IPS DF 19.7 (cell line): ENCODE results near the gene ARHGEF7.
"Not testable (repeated sequence)": the region's sequence is repeated elsewhere in the genome, so short reads cannot be mapped to it uniquely, and the experiment has no call there.

Source experiments
- DNase-seq: peaks from one replicate; pipeline ENCODE4 v3.0.0-alpha.2; 2013; ENCODE audit warnings: low read depth, low spot score

ARHGEF7 gene

GRCh38 chr13:111252446-111253364 lies 137.6 kb downstream of the ARHGEF7 start:
- DNase-seq = no peak

GRCh38 chr13:111253365-111253872 lies 138.3 kb downstream of the ARHGEF7 start:
- DNase-seq = no peak

- no peak for DNase-seq
These were observed 140.2 kb downstream of the ARHGEF7 start for GRCh38 chr13:111255228-111255790.

- no peak for DNase-seq
These were observed 141.3 kb downstream of the ARHGEF7 start for GRCh38 chr13:111256458-111256857.

- no peak for DNase-seq
These were observed 141.8 kb downstream of the ARHGEF7 start for GRCh38 chr13:111256946-111257345.

- not testable (repeated sequence) for DNase-seq
These were observed 142.8 kb downstream of the ARHGEF7 start for GRCh38 chr13:111257899-111258298.

- no peak for DNase-seq
These were observed 143.5 kb downstream of the ARHGEF7 start for GRCh38 chr13:111258637-111259036.

- no peak for DNase-seq
These were observed 143.9 kb downstream of the ARHGEF7 start for GRCh38 chr13:111259058-111259457.

- no peak for DNase-seq
These were observed 146.2 kb downstream of the ARHGEF7 start for GRCh38 chr13:111261326-111261725.

- no peak for DNase-seq
These were observed 147.2 kb downstream of the ARHGEF7 start for GRCh38 chr13:111262281-111262680.

GRCh38 chr13:111262715-111263114 lies 147.6 kb downstream of the ARHGEF7 start:
- no peak for DNase-seq

- no peak for DNase-seq
These were observed 148.5 kb downstream of the ARHGEF7 start for GRCh38 chr13:111263566-111263965.

- DNase-seq = no peak
These were observed 150.0 kb downstream of the ARHGEF7 start for GRCh38 chr13:111265006-111265700.

GRCh38 chr13:111265701-111266035 lies 150.6 kb downstream of the ARHGEF7 start:
- DNase-seq = no peak

- DNase-seq = no peak
These were observed 152.1 kb downstream of the ARHGEF7 start for GRCh38 chr13:111267205-111267604.

- DNase-seq = no peak
These were observed 152.7 kb downstream of the ARHGEF7 start for GRCh38 chr13:111267784-111268183.

GRCh38 chr13:111269508-111269907 lies 154.4 kb downstream of the ARHGEF7 start:
- no peak for DNase-seq

- no peak for DNase-seq
These were observed 155.0 kb downstream of the ARHGEF7 start for GRCh38 chr13:111270126-111270525.

GRCh38 chr13:111270765-111271698 lies 155.9 kb downstream of the ARHGEF7 start:
- no peak for DNase-seq

- no peak for DNase-seq
These were observed 157.0 kb downstream of the ARHGEF7 start for GRCh38 chr13:111272117-111272516.

GRCh38 chr13:111275382-111275781 lies 160.3 kb downstream of the ARHGEF7 start:
- DNase-seq = no peak
